Keratinocyte (primary cell): ENCODE measurements around the gene MYOM1.

Experiments
- CTCF ChIP-seq, 3 experiments: IDR thresholded peaks in 1 of 3; conservative IDR thresholded peaks in 1 of 3; optimal IDR thresholded peaks in 1 of 3; 2 replicates in 2 of 3; 3 replicates in 1 of 3; pipeline versions ENCODE3 to v1.5.1; 2011; ENCODE audit warnings: low read length in 3 of 3, mild to moderate bottlenecking in 3 of 3, moderate library complexity in 2 of 3, control low read depth in 1 of 3, inconsistent platforms in 1 of 3; ENCODE audit not compliant: insufficient read depth in 2 of 3; ENCODE audit errors: extremely low read depth in 1 of 3
- EZH2 ChIP-seq: IDR thresholded peaks from one replicate; pipeline ENCODE4 v1.6.1; 2012; ENCODE audit warnings: inconsistent platforms, mild to moderate bottlenecking, low read length, moderate library complexity

DNA sequence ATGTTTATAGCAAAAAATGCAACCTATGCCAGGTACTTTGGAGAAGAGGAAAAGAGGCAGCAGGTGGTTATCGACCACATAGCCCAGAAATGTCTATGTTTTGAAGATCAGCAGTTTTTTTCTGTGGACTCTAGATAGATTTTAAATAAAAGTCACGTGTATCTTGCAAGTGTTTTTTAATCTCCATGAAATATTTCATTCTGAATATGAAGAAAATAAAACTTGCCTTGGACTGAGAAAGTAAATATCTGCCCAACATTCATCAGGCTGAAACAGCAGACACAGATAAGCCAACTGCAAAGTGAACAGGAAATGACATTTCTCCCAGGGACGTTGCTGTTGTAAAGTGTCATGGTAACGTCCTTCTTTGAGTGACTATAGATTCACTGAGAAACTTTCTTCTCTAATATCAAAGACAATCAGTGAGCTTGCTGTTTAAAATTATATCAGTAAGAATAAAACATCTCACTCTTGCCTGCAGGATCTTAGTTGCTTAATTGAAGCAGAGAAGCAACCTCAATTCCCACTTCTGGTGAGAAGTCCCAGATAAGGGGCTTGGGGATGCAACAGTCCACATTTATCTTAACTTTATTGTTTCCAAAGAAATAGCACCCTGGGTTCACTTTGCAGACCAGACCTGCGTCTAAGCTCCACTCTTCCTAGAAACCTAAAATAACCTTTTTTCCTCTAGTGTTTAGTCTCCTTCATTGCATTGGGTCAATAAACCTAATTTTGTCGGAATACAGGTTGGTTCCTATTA is 6.3 kb downstream of the MYOM1 start:
- TF ChIP-seq CTCF (optimal IDR thresholded peaks at IDR 0.05 in 1 of 3, IDR thresholded peaks at IDR 0.05 in 1 of 3, conservative IDR thresholded peaks at IDR 0.05 in 1 of 3; ENCODE audit: extremely low read depth in 1 of 3, insufficient read depth in 2 of 3, low read length in 3 of 3) (no peak), EZH2 (no peak)
